Thoracic aorta (tissue), 2 donors: ENCODE measurements around the gene PTP4A2. TPM values are rescaled to one million over a fixed set of nuclear protein-coding genes. Genes with fewer than 3 reads are reported as not detected.

ENCODE experiments used
- ATAC-seq: fragments of 150-250 bp; one replicate; pipeline ENCODE4 v1.8.0; 2017; ENCODE audit warnings: low read depth; ENCODE audit not compliant: insufficient number of reproducible peaks, low FRiP score
- DNase-seq: peaks from one replicate; pipeline ENCODE4 v3.0.0-alpha.2; 2020; ENCODE audit warnings: low spot score
- H3K27ac ChIP-seq, 2 donors: fragments of 200-600 bp; sonication (generic); 1 replicate in 1 of 2; 2 replicates in 1 of 2; pipeline ENCODE4 v1.5.1; 2016; ENCODE audit warnings: mild to moderate bottlenecking in 2 of 2, moderate library complexity in 2 of 2
- H3K27me3 ChIP-seq: fragments of 200-600 bp; sonication (generic); replicated peaks from 2 replicates; pipeline ENCODE4 v1.6.0; 2016; ENCODE audit warnings: mild to moderate bottlenecking; ENCODE audit not compliant: insufficient read depth
- H3K36me3 ChIP-seq: fragments of 200-600 bp; sonication (generic); one replicate; pipeline ENCODE4 v1.5.1; 2016
- H3K4me1 ChIP-seq, 2 donors: fragments of 200-600 bp; sonication (generic); 1 replicate in 1 of 2; 2 replicates in 1 of 2; pipeline versions ENCODE4 v1.5.1 to v1.6.0; 2016; ENCODE audit warnings: low read depth in 2 of 2, mild to moderate bottlenecking in 1 of 2; ENCODE audit not compliant: control insufficient read depth in 1 of 2
- H3K4me3 ChIP-seq: fragments of 200-600 bp; sonication (generic); 2 replicates; pipeline ENCODE4 v1.5.1; 2016; ENCODE audit warnings: mild to moderate bottlenecking
- H3K9me3 ChIP-seq: fragments of 200-600 bp; sonication (generic); 2 replicates; pipeline ENCODE4 v1.5.1; 2016
- CTCF ChIP-seq: fragments of 200-600 bp; sonication (generic); IDR thresholded peaks from one replicate; pipeline ENCODE4 v1.5.1; 2019; ENCODE audit warnings: antibody characterized with exemption
- total RNA-seq, 2 donors: library from RNA; depleted of rRNA; stranded (reverse); fragments of >200 nt; gene quantifications; one replicate each; pipeline versions ENCODE4 v1.1.0 to v1.2.3, GENCODE V29; 2016

PTP4A2 gene
- total RNA-seq, 2 donors from 2014 or later = 104 to 237 TPM

DNA sequence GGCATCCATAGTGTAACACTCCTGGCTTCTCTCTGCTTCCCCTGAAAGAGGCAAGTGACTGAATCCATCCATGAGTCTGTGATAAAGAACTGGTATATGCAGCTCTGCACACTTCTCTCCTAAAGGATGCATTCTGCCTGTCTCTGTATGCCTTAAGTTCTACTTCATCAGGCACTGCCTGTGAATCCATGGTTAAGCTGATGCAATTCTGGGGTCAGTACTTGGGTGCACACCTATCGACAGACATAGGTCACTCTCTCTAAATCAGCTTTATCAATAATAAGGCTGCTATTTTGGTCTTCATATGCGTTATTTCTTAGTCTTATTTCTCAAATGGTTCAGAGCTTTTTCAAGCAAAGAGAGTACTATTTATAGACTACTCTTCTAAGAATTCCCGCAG is 32.7 kb upstream of the PTP4A2 start:
- H3K4me1 ChIP-seq = no peaks in the 10 kb centered on the region
- no peaks in the 10 kb centered on the region for H3K27me3 ChIP-seq
- no peak overlapping the region for H3K4me3 ChIP-seq
- no peak for TF ChIP-seq CTCF
- no peak overlapping the region for H3K27ac ChIP-seq
- no peaks in the 10 kb centered on the region for H3K9me3 ChIP-seq
- no peaks in the 10 kb centered on the region for H3K36me3 ChIP-seq
- ATAC-seq (no peak), DNase-seq (no peak)

- Histone ChIP-seq H3K27ac (no peak overlapping the region), H3K4me3 (no peak overlapping the region), H3K36me3 (no peaks in the 10 kb centered on the region), H3K27me3 (no peaks in the 10 kb centered on the region), H3K4me1 (peaks cover 3 to 6% of the 10 kb centered on the region in 2 donors), H3K9me3 (no peaks in the 10 kb centered on the region)
- ATAC-seq = no peak
- TF ChIP-seq CTCF = no peak
- DNase-seq = no peak
These were observed 23.4 kb upstream of the PTP4A2 start for GRCh38 chr1:31961536-31961935.

DNA sequence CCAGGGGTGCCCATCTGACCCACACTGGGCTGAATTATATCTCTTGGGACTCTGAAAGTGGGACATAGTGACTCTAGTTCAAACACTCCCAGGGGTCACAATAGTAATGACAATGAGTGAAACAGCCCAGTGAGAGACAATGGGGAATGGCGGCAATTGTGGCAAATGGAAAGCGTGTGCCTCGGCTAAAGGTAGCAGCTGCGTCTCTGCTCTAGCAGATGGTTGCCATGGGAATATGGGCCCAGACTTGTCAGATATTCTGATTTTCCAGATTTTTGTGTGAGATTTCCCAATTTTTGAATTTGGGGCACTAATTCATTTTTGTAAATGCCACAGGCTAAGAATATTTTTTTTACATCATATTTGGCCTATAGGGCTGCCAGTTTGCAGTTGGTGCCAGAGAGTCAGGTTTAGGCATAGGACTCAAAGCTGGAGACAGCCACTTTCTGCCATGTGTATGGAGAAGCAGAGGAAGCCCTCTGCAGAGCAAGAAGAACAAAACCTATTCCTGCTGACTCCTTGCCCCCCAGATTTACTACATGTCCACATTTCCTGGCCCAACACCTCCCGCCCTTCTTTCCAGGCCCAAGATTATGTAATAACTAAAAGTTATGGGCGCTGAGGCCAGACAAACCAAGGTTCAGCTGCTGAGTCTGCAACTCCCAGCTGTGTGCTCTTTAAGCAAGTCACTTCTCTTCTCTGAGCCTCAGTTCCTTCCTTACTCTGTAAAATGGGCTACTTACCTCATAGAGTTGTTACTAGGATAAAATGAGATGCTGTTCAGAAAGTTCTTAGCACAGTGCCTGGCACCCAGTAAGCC is 21.6 kb upstream of the PTP4A2 start:
- H3K4me1 ChIP-seq = peaks cover 17 to 22% of the 10 kb centered on the region in 2 donors
- H3K36me3 ChIP-seq = no peaks in the 10 kb centered on the region
- H3K27ac ChIP-seq = no peak overlapping the region
- no peaks in the 10 kb centered on the region for H3K27me3 ChIP-seq
- H3K9me3 ChIP-seq = no peaks in the 10 kb centered on the region
- TF ChIP-seq CTCF = no peak
- H3K4me3 ChIP-seq = no peak overlapping the region
- DNase-seq (no peak), ATAC-seq (no peak)

GRCh38 chr1:31957701-31958674 is 19.8 kb upstream of the PTP4A2 start:
- peaks cover 26 to 32% of the 10 kb centered on the region in 2 donors for H3K4me1 ChIP-seq
- H3K27ac ChIP-seq = no peak overlapping the region
- H3K36me3 ChIP-seq = no peaks in the 10 kb centered on the region
- ATAC-seq (no peak), DNase-seq (no peak)
- TF ChIP-seq CTCF = no peak
- no peak overlapping the region for H3K4me3 ChIP-seq
- no peaks in the 10 kb centered on the region for H3K27me3 ChIP-seq
- H3K9me3 ChIP-seq = no peaks in the 10 kb centered on the region
